Loucy (cell line): ENCODE measurements around the gene ADCY9.

Experiments used
- CTCF ChIP-seq: fragments of 200-600 bp; sonication (generic); conservative IDR thresholded peaks from 2 replicates; pipeline ENCODE4 v1.5.1; 2014; ENCODE audit warnings: mild to moderate bottlenecking, antibody characterized with exemption, low read length
- EZH2phosphoT487 ChIP-seq: fragments of 200-600 bp; IDR thresholded peaks from 2 replicates; pipeline ENCODE4 v1.6.1; 2018; ENCODE audit warnings: antibody characterized with exemption, mild to moderate bottlenecking, moderate library complexity, borderline replicate concordance

GRCh38 chr16:4003576-4003975 is 112.7 kb downstream of the ADCY9 start:
- no peak for TF ChIP-seq CTCF
- TF ChIP-seq EZH2phosphoT487, result no peak
